ENCODE data around the gene CYP26A1. TPM values are rescaled to one million over a fixed set of nuclear protein-coding genes. Genes with fewer than 3 reads are reported as not detected.

CYP26A1 gene
- total RNA-seq, 1 experiment from 2014 or later: 1.5 TPM

- CTCF ChIA-PET: no interaction called here
Observed at GRCh38 chr10:93075369-93076221, 1.9 kb downstream of the CYP26A1 start.

GRCh38 chr10:93076871-93077270 is 3.2 kb downstream of the CYP26A1 start:
- DNase-seq (ENCODE audit: low read depth, low spot score) (no peak), ATAC-seq (no peak)
- Histone ChIP-seq H3K9me3 (ENCODE audit: control insufficient read depth, insufficient read depth, low read depth, low read length) (no peaks in the 10 kb centered on the region), H3K36me3 (ENCODE audit: control insufficient read depth, insufficient read depth, low read length) (no peaks in the 10 kb centered on the region), H3K27me3 (ENCODE audit: control insufficient read depth, insufficient read depth, low read length) (peaks cover 26% of the 10 kb centered on the region), H3K27ac (ENCODE audit: low read length) (no peak overlapping the region), H3K4me3 (ENCODE audit: low read depth in 2 of 2, low read length in 2 of 2) (no peak overlapping the region), H3K4me1 (ENCODE audit: control insufficient read depth, insufficient read depth, low read length) (peaks cover 12% of the 10 kb centered on the region)
- intact Hi-C loops (cut with micrococcal nuclease; ENCODE audit: unreplicated experiment) (loop anchor here (10.0 kb wide), 1 partner anchor 192 kb away; no protein-coding TSS in a partner anchor), in situ Hi-C loops (cut with HindIII; ENCODE audit: low pct_unique_long_range_greater_than_20kb, low sequenced_read_pairs) (no loop called here)
- POLR2A ChIA-PET: interaction anchor here (0.6 kb wide), 1 partner anchor 389 kb away, joined by 3 read pairs; no protein-coding TSS in a partner anchor
- BruUV-seq (replicated peaks): no TSS peak
- TF ChIP-seq POLR2AphosphoS5 (IDR thresholded peaks at IDR 0.05; ENCODE audit: low read depth, low read length) (no peak), REST (IDR thresholded peaks at IDR 0.05; ENCODE audit: insufficient read depth in 1 of 2, low read depth in 2 of 2, low read length in 1 of 2) (no peak)
- CTCF ChIA-PET: no interaction called here

More at GRCh38 chr10:93075369-93076221, 1.9 kb downstream of the CYP26A1 start:
- no peak overlapping the region for H3K4me3 ChIP-seq (ENCODE audit: low read depth in 2 of 2, low read length in 2 of 2)
- no peaks in the 10 kb centered on the region for H3K36me3 ChIP-seq (ENCODE audit: control insufficient read depth, insufficient read depth, low read length)
- H3K27ac ChIP-seq (ENCODE audit: low read length): no peak overlapping the region
- intact Hi-C loops (cut with micrococcal nuclease; ENCODE audit: unreplicated experiment): loop anchor here (10.0 kb wide), 1 partner anchor 191 kb away; no protein-coding TSS in a partner anchor
- ATAC-seq (no peak), DNase-seq (ENCODE audit: low read depth, low spot score) (no peak)
- POLR2A ChIA-PET: no interaction called here
- no peaks in the 10 kb centered on the region for H3K9me3 ChIP-seq (ENCODE audit: control insufficient read depth, insufficient read depth, low read depth, low read length)
- TF ChIP-seq REST (IDR thresholded peaks at IDR 0.05; ENCODE audit: insufficient read depth in 1 of 2, low read depth in 2 of 2, low read length in 1 of 2) (no peak), TCF7L2 (IDR thresholded peaks at IDR 0.05; ENCODE audit: low read depth, low read length) (no peak), POLR2AphosphoS5 (IDR thresholded peaks at IDR 0.05; ENCODE audit: low read depth, low read length) (no peak), CTCF (IDR thresholded peaks at IDR 0.05) (no peak), SIN3A (IDR thresholded peaks at IDR 0.05; ENCODE audit: borderline replicate concordance, insufficient read depth, low read depth, low read length) (no peak)
- H3K4me1 ChIP-seq (ENCODE audit: control insufficient read depth, insufficient read depth, low read length): peaks cover 13% of the 10 kb centered on the region
- BruUV-seq (replicated peaks): no TSS peak
- H3K27me3 ChIP-seq (ENCODE audit: control insufficient read depth, insufficient read depth, low read length): peaks cover 26% of the 10 kb centered on the region
- in situ Hi-C loops (cut with HindIII; ENCODE audit: low pct_unique_long_range_greater_than_20kb, low sequenced_read_pairs): no loop called here
